ENCODE results near the gene DCAF10.
"Not testable (repeated sequence)": the region's sequence is repeated elsewhere in the genome, so short reads cannot be mapped to it uniquely, and the experiment has no call there.

The DCAF10 gene

GRCh38 chr9:37862530-37862929 lies 61.9 kb downstream of the DCAF10 start:
- no peak for DNase-seq (ENCODE audit: low read depth)

GRCh38 chr9:37870081-37870798 lies 69.6 kb downstream of the DCAF10 start:
- DNase-seq (ENCODE audit: low read depth): no peak

DNA sequence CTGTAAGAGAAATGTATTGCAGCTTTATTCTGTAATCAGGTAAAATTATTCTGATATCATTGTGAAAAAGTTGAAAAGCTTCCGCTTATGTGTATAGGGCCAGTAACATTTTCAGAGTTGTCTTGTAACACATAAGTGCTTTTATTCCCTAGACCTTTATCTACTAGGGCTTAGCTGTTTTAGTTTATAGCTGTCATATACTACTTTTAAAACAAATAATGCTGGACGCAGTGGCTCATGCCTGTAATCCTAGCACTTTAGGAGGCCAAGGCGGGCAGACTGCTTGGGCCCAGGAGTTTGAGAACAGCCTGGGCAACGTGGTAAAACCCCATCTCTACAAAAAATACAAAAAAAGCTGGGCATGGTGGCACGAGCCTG lies 70.2 kb downstream of the DCAF10 start:
- no peak for DNase-seq (ENCODE audit: low read depth)

DNA sequence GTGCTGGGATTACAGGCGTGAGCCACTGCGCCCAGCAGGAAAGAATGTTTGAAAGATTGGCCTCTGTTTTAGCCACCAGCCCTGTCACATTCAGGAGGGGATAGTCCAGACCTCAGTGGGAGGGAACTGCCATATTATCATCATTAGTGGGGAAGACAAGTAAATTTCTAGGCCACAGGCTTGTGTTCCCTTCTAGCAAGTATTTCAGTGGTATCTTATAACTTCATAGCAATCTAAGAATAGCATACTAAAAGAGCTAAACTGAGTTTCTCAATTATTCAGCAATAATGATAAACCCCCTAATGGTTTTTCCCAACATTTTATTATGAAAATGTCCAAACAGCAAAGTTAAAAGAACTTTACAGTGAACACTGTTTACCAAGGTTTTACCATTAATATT lies 73.4 kb downstream of the DCAF10 start:
- no peak for DNase-seq (ENCODE audit: low read depth)

DNA sequence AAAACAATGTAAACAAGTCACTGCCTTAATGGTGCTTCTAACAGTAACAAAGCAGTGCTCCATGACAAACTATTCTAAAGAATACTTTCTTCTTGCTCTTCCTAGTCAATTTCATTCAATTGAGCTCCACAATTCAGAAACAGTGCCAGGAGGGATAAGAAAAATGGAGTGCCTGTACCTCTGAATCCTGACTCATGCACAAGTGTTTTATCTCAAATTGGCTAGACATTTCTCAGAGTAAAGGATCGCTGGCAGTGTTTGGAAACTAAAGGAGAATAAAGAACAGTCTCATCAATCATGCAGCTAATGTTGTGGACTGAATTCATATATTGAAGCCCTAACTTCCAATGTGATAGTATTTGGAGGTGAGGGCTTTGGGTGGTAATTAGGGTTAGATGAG lies 75.8 kb downstream of the DCAF10 start:
- DNase-seq (ENCODE audit: low read depth): no peak

DNA sequence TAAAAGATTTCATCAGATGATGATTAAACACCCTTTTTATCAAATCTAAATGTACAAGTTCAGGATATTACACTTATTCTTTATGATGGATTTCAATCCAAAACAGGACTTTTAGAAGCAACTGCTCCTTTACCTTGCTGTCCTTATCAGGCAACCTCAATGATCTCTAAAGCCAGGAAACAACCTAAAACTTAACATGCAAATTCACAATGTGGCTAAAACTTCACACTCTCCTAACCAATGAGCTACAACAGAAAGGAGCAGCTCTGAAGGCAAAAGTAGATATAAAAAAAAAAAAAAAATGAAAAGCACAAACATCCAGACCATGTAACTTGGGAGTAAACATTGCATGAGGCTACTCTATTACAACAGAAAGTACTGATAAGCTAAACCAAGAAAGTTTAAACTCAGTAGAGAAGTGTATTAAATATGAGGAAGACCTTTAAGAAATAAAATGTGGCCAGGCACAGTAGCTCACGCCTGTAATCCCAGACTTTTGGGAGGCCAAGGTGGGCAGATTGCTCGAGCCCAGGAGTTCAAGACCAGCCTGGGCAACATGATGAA lies 80.4 kb downstream of the DCAF10 start:
- no peak for DNase-seq (ENCODE audit: low read depth)

DNA sequence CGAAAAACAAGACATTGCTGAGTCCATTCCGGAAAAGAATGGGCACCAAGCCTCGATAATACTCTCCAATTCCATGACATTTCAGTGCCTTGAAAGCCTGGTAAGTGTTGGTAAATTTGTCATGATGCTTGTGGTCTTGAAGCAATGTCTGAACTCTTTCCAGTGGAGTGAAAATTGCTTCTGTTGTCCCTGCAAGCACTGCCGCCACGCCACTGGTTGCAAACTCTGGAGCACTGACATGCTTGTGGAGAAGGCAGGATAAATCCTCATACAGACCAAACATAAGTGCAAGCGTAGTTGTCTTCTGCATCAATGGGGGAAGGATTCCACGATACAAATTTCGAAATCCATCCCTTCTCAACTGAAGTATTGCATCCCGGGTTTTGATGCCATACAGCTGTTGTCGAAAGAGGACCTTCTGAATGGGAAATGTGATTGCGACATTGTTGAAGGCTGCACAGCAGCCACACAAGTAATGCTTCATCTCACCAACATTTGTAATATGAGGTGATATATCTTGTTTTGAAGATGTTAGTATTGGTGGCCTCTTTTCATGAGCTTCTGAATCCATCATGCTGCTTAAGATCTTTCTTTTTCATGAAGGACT lies 87.5 kb downstream of the DCAF10 start:
- not testable (repeated sequence) for DNase-seq (ENCODE audit: low read depth)

DNA sequence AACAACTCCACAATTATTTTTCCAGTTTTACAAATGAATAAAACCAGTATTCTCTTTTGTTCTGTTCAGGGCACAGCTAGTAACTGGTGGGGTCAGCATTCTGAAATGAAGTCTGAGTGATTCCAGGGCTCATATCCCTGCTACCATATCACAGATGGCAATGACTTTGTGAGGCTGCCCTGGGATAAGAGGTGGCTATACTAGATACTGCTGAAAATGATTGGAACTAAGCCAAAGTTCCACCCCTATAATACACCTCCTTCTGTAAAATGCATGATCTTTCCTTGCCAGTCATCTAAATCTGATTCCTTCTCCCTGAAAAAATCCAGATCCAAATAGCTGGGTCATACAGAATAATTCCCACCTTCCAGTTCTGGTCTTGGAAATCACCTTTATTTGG lies 88.9 kb downstream of the DCAF10 start:
- DNase-seq (ENCODE audit: low read depth): no peak

GRCh38 chr9:37891042-37891441 lies 90.4 kb downstream of the DCAF10 start:
- not testable (repeated sequence) for DNase-seq (ENCODE audit: low read depth)

GRCh38 chr9:37892063-37892462 lies 91.5 kb downstream of the DCAF10 start:
- DNase-seq (ENCODE audit: low read depth): no peak

DNA sequence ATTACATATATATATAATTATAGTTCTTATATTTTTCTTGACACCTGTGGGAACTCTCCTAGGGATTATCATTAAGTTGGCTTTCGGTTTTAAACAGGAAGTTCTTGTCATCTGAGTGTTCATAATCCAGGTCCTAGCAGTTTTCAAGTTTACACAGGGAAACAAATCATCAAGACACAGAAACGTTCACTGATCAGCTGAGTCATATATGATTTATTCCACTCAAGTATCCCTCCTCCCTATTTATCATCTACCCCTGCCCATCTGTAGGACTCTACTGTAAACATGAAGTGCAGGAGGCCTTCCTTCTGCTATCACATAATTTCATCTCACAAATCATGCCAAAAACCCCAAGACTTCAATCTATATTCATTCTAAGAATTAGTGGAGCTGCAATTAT lies 97.1 kb downstream of the DCAF10 start:
- no peak for DNase-seq (ENCODE audit: low read depth)

DNA sequence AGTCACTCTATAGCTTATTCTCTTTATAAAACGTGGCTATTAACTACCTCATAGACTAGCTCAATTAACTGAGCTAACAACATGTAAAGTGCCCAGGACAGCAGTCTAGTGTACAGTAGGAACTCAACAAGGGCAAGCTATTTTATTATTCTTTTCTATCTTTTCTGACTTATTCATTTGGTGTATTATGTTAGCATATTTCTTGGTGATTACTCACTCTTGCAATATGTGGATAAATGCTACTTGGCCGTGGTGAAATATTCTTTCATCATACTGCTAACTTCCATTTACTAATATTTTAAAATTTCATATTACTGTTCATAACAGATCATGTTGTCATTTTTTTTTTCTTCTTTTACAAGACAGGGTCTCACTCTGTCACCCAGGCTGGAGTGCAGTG lies 98.4 kb downstream of the DCAF10 start:
- no peak for DNase-seq (ENCODE audit: low read depth)

- DNase-seq (ENCODE audit: low read depth): no peak
These were observed 101.5 kb downstream of the DCAF10 start for GRCh38 chr9:37902131-37902530.

DNA sequence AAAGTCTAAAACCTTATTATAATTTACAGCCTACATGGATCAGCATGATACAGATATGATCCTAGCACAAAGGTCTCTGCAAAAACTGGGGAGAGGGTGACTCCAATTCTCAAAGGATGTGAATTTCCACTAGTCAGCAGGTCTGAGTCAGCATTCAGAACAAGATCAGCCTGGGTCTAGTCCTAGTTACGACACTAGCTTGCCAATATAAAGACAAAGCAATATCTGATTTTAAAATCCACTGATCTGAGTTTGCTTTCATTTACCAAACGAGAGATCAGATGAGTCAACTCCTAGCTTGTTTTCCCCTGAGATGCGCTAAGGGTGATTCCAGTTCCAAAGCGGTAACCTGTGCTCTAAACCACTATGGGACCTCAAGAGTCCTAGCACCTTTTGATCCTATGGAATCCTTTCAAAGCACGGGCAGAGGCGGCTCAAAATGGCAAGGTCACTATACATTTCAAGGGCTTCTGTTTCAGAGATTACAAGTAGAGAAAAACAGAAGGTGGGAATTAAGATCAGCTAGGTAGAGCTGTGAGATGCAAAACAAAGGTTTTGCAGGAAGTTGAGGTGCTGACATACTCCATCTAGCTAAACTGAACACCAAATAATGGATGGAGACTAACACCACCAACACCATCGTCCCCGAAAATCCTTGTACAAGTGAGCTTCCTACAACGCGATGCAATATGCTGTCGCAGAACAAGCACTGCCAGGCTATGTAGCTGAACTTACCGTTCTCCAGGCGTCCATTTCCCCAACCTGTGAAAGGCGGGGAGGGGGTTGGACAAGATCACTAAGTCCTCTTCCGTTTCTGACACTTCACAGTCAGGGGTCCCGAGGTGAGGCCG lies 102.4 kb downstream of the DCAF10 start:
- no peak for DNase-seq (ENCODE audit: low read depth)

DNA sequence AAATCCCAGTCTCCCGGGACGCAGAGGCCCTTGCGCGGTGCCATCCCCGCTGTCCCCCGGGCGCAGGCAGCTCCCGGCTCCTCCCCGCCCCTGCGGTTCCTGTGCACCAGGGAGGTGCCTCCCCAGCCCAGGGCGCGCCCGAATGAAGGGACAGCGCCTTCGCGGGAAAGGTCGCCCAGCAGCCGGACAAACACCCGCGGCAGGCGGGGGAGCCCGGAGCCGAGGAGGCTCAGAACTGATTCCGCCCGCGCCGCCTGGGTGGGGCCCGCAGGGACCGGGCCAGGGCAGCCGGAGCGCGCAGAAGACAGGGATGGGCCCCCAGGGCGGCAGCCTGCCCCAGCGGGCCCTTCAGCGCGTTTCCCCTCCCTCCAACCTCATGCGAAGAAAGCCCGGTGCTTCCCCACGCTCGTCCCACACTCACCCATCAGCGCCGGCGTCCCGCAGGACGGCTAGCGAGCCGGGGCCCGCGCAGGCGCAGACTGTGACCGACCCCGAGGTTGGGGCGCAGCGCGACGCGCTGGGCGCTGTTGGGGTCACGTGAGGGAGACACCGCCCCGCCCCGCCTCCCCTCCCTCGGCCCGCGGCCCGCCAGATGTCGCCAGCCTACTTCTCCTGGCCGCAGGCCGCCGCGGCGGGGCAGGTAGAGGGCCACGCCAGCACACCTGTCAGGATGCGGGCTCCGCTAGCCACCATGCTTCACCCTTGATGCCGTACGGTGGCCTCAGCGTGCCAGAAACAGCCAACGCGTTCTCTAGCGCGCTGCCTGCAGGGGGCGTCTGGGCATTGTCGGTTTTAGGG lies 103.2 kb downstream of the DCAF10 start, which contains the start of gene SLC25A51:
TSS of gene SLC25A51 (minus strand) at position 481 of the 798 bp plus-strand sequence. CDS start 15,577 bp downstream, outside the sequence.
- peak; percentile 87 for DNase-seq (ENCODE audit: low read depth)

DNA sequence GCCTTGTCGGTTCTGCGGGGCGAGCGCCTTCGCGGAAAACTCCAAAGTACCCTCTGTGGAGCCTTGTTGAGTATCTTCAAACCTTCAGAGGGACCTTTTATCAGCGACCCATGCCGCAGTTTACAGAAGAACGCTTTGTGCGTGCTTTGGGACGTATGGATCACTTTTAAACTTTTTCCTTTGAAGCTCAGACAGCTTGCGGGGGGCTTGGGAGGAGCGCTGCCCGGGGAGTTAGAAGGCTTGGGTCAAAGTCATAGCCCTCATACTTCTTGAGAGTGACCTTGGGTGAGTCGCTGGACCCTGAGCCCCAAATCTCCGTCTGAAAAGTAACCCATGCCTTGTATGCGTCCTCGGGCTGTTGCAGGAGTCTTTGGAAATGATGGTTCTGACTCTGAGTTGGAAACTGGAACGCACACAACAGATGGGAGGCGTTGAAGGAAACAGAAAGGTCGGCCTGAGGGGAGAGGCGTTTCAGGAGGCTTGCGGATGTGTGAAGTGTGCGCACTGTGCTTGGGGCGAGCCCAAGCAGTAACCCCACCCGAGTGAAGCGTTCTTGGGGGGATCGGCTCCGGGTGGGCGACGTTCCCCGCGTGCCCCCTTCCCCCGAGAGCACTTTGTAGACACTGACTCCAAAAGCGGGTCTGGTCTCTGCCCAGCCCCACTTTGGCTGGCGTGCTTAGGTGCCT lies 104.0 kb downstream of the DCAF10 start:
- no peak for DNase-seq (ENCODE audit: low read depth)

DNA sequence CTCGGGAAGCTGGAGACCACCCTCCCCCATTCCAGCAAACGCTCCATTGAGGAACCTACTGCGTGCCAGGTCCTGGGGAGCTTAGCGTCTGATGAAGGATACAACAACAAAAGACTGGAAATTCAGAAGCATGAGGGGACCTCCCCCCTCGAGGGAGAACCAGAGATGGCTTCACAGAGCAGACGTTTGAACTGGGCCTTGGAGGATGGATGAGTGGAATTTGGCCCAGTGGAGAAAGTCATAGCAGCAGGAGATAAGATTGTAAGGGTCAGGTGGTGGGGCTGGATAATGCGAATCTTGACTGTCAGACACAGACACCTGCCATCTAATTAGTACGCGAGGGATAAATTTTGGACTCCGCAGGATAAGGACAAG lies 104.5 kb downstream of the DCAF10 start:
- no peak for DNase-seq (ENCODE audit: low read depth)

DNA sequence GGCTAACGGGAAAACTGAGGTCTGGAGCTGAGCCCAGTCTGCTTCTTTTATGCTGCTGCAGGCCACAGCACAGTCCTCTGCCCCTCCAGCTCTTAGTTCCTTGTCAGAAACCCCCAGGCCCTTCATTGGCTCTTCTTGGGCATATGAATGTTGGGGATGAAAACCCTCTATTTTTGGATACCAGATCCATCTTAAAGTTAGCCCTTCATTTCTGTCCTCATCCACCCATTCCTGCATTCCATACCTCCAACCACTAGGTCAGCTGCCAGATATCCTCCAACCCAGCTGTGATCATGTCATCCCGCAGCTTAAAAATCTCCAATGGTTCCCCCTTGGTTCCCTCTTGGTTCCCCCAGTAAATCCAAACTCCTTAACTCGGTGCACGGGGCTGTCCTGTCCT lies 105.2 kb downstream of the DCAF10 start:
- no peak for DNase-seq (ENCODE audit: low read depth)

GRCh38 chr9:37906312-37907239 lies 106.0 kb downstream of the DCAF10 start:
- no peak for DNase-seq (ENCODE audit: low read depth)

DNA sequence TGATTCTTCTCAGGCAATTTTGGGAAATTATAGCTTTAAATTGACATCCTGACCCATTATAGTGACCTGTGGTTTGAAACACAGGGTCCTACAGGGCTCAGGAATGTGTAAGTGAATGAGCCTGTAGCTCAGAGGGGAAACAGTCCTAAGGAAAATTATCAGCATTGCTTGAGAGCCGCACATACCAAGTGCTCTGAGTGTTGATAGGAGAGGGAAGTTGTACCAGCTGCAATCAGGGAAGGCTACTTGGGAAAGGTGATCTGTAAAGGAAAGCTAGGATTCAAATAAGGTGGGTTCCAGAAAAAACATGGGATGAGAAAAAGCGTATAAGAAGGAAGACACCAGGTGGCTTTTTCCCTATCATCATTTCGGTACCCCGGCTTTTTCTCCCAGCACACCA lies 107.7 kb downstream of the DCAF10 start:
- no peak for DNase-seq (ENCODE audit: low read depth)

All from T-helper 22 cell (primary cell).